GM21825 (cell line): ENCODE results near the gene RAI1.

Experiments used
- ATAC-seq: cut with Tn5 transposase; IDR thresholded peaks from one replicate; pipeline ENCODE4 v1.9.1; 2021; ENCODE audit warnings: mild to moderate bottlenecking, moderate library complexity; ENCODE audit not compliant: unreplicated experiment

RAI1 gene

DNA sequence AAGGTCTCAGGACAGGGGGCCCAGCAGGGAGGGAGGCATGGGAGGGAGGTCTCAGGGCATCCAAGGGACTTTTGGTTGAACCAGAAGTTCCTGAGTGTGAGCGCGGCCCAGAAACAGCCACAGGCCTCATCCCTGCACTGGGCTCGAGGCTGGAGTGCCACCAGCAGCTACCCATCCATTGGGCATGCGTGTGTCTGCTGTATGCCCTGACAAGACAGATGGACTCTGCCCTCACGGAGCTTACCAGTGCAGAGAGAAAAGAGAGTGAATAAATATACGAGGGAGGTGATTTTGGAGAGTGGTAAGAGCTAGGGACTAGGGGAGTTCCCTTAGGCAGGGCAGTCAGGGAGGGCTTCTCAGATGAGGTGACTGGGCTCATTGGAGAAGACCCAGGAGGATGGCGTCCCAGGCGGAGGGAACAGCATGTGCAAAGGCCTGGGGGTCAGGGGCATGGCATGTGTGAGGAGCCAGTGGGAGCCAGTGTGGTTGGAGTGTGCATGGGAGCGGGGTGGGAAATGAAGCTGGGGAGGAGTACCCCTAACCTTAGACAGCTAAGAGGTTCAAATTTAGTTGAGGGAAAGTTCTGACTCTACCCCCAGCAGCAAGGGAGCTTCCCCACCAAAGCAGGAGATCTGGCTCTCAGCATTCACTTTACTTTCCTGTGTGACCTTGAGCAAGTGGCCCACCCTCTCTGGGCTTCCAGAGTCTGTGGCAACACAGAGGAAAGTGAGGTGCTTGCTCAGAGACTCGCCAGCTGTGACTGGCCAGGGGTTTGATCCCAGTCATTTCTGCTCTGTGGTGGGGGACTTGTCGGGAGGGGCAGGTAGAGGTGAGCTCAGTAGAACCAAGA lies 80.9 kb downstream of the RAI1 start:
- no peak for ATAC-seq

DNA sequence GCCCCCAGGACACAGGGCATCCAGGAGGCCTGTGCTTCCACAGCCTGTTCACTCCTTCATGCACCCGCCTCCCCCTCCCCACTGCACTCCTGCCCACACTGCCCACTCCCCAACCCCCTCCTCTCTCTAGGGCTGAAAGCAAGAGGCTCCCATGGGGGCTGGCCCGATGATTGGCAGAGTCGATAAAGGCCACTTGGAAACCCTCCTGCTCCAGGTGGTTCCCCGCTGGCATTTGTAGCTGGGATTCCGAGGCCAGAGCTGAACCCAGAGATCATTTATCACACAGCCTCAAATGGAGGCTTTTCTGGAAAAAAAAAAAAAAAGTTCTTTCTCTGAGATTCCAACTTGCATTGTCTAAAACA lies 81.5 kb downstream of the RAI1 start:
- ATAC-seq = no peak

DNA sequence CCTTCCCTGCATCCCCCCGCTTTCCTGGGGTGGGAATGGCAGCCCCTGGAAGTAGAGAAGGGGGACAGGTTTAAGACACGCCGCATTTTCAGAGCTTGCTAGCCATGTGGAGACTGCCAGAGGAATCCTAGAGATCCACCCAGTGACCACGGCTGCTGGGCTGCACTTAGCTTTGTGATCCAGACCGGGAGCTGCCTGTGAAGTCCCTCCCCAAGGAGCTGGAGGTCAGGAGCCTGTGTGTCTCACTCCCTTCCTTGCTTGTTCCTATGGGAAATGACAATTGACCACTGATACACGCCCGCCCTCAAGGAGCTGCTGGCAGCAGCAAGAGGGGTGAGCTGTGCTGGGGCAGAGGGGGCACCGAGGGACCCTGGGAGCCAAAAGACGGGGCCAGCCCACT lies 81.9 kb downstream of the RAI1 start:
- ATAC-seq = no peak

DNA sequence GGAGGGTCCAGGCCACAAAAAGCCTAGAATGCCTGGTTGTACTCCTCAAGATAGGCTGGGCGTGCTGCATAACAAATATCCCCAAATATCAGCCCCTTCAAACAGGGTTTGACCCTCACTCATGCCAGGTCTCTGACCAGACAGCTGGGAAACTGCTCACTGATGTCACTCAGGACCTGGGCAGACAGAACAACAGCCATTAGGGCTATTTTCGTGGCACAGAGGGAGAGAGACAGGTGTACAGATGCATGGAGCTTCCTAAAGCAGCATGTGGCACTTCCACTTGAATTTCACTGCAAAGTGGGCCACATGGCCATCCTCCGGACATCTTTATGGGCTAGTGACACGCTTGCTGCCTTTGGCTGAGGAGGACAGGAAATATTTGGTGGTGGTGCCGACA lies 82.5 kb downstream of the RAI1 start:
- ATAC-seq = no peak

DNA sequence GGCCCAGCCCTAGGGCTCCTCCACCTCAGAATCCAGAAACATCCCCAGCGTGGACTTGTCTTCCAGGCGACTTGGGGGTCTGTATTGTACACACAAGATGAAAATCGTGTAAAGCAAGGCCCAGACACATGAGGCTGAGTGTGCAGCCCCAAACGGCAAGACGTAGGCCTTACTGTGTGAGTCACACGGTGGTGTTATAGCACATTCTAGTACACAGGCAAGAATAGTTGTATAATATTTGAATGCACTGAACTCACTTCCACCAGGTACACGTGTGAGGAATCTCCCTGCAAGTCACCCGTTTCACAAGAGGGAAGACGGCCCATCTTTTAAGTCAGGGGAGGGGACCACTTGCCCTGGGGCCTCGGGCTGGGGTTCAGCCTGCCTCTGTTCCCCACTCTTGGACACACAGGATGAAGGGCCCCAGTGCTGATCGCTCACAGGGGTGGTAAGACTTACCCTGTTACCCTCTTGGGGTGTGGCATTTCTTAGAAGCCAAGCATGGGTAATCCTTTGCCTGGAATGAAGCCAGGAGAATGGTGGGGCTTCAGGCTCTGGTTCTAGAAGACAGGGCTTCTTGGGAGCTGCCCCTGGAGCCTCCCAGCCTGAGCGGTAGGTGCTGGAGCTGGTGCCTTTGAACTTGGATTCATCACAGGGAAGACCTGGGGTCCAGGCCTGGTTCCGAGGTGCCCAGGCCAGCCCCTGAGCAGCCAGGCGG lies 84.3 kb downstream of the RAI1 start:
- no peak for ATAC-seq

DNA sequence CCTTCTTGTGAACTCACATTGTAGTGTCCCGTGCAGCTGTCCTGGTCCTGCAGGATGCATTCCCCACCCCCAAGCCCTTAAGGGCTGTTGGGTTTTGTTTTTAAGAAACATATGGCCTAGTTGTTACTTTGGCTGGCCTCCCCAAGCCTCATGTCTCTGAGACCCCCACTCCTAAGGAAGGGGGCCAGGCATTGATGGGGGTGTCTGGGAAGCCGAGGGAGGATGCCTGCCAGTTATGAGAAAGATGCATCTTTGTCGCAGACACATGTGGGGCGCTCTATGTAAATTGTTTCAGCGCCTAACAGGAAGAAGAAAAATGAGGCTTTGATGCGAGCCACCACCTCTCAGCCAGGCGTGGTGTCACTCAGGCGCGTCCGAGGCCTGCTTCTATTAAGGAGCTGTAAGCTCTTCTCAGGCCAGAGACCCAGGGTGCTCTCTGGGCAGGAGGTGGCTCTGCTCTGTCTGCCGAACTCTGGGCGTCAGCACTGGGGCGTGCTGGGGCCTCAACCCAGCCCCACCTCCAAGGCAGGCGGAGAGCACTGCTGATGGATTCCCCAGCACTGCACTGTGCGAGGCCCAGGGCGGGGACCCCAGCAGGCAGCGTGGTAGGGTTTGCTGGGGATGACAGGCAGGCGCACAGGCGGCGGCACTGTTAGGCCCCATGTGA lies 85.0 kb downstream of the RAI1 start:
- ATAC-seq = peak; percentile 70

DNA sequence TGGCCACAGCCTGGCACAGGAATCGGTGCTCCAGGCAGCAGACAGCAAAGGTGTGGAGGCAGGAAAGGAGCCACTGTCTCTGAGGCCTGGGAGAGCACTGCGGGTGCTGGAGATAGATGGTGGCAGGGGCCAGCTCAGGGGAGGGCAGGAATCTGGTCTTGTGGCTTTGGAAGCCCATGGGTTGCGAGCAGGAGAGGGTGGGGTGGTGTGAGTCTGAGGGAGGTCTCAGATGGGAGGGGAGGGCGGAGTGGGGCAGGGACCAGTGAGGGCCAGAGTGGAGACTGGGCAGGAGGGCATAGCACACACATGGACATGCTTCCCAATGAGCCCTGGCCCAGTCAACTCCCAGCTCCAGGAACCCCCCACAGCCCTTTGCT lies 85.5 kb downstream of the RAI1 start:
- ATAC-seq = no peak

DNA sequence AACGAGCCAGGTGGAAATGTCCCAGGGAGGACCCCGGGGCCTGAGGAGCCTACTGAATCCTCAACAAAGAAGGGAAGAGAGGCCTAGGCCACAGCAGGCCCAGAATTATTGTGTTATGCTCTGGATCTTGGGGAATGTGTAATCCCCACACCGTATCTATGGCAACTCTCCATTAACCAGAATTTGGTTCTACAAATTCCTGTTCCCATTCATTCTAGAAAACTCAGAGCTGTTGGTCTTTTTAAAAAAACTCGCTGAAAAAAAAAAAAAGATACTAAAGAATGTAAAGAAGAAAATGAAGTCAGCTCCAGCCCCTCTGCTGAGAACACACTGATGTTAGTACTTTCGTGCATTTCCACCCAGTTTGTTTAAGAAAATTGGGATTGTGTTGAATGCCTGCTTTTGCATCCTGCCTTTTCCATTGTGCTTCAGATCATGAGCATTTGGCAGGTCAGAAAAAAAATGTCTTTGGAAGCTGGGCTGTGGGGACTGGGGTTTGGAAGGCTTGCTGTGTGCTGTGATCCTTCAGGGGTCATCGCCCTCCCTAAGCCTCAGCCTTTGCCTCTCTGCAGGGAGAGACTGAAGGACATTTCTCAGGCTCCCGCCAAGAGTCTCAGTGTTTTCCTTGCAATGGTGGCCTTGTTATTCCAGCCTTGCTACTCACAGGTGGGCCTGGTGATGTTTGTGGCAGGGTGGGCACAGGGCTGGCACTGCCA lies 86.1 kb downstream of the RAI1 start:
- ATAC-seq = no peak

DNA sequence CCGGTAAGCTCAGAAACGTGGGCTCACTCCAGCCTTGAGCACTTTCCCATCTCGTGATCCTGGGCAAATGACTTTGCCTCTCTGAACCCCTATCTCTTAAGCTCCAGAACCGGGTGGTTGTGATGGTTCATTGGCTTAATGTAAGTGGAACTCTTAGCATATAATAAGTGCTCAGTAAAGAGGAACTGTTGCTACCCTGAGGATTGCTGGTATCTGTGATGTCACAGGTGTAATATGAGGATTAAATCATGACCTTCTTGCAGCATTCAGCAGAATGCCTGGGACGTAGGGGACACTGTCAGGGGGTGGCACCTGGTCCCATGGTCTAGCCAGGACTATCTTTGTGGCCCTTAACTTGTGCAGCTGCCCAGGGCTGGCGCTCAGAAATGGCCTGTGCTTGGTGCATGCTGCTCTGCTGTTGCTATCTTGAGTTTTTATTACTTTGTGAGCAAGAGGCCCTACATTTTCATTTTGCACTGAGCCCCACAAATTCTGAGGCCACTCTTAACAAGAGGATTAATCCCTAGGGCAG lies 86.7 kb downstream of the RAI1 start:
- no peak for ATAC-seq

DNA sequence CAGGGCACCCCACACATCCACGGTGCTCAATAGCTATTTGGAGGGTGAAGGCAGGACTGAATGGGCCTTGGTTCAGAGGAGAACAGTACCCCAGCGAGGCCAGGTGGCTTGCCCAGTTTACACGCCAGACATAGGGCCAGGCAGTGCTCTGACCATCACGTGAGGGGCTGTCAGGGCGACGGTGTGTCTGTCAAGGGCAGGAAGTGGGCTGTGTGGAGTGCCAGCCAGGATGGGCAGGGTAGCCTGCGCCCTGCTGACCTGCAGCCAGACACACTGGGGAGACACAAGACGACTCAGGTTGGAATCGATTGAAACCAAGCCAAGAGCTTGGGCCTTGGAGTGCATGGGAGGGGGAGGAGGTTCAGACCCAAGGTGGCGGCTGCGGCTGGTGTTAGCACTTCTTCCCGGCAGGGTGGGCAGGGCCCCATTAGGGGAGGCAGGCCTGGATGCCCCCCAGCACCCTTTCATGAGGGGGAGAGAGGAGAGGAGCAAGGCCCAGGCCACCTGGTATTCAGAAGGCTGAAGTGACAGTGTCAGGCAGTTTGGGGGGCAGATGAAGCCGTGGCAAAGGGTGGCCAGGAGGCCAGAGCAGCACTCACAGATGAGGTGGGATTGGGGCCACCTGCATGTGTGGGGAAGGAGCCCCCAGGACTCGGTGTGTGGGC lies 87.3 kb downstream of the RAI1 start:
- ATAC-seq = no peak

DNA sequence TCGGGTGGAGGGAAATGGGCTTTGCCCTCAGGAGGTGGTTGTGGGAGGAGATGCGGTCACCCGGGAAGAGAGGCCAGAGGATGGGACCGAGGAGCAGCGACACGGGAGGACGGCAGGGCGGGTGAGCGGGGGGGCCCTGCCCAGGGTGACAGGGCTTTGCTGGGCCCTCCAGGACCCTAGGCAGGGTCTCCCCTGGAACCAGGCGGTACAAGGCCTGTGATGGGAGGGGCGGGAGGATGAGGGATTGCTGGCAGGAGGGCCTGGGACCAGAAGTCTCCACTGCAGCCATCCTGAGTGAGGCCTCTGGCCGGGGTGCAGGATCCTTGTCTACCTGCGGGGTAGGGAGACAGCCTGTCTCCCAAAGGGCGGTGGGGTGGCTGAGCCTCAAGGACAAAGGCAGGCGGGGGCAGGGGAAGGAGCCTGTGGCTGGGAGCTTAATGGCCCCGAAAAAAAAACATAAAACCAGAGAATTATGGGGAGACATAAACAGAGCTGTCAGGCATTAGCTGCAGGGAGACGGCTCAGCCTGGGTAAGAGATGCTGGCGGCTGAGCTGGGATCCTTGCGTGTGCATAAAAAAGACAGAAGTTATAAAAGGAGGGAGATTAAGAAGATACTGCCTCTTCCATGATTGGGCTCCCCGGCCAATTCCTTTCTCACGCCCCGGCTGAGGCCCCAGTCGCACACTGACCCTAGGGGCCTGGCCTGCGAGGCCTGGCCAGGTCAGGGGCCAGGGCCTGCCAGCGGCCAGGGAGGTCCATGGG lies 88.8 kb downstream of the RAI1 start:
- ATAC-seq = no peak

DNA sequence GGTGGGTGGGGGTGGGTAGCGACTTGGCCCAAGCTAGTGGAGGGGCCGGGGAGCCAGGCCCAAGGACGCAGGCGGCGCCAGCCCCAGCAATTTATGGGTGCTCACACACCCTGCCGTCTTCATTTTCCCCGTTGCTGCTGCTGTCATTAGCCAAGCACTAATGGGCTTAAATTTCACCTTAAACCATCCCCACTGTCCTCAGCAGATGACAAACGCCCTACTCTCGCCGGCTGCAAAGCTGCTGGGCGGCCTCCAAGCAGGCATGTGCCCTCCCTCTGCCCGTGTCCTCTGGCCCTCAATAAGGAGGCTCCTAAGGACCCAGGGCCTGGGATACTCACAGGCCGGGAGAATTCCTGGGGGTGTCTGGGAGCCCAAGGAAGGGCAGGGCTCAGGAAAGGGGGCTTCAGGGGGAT lies 89.4 kb downstream of the RAI1 start:
- no peak for ATAC-seq

DNA sequence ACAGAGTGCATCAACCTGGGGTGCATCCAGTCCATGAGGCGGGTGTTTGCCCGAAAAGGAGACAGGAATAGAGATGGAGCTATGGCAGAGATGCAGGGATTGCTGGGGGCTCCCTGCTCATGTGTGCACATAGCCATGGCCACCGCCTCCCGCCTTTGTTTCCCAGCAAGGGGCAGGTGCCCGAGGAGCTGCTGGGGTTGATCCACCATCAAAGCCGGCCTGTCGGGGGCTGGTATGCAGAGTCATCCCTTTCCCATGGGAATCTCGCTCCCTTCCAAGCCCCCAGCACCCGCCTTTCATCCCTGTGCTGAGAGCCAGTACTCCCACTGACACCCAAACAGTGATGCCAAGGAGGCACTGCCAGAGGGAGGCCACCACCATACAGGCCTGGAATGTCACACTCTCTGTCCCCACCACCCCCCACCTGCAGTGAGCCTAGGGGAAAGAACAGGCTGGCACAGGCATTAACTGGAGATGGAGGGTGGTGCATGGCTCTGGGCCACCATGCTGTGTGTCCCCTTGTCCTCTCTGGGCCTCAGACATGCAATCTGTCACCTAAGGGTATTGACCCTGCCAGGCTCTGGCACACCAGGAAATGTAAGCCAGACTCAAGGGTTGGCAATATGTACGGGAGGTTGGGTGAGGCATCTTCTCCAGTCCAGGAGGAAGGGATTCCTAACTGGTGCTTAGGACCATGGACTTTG lies 90.4 kb downstream of the RAI1 start:
- no peak for ATAC-seq

DNA sequence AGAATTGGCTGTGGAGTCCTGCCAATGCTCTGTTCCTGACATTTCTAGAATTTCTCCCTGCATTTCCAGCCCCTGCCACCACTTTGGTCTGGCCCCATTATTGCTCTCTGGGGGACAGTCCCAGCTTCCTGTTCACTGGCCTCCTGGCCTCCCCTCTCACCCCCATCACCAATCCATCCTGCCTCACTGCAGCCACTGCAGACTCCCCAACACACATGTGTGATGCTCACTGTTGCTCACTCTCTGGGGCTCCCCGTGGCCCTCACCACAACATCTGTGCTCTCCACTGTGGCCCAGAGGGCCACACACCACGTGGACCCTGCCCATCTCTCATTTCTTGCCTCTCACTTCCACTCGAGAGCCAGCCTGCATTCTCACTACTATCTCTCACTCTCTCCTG lies 91.0 kb downstream of the RAI1 start:
- no peak for ATAC-seq

DNA sequence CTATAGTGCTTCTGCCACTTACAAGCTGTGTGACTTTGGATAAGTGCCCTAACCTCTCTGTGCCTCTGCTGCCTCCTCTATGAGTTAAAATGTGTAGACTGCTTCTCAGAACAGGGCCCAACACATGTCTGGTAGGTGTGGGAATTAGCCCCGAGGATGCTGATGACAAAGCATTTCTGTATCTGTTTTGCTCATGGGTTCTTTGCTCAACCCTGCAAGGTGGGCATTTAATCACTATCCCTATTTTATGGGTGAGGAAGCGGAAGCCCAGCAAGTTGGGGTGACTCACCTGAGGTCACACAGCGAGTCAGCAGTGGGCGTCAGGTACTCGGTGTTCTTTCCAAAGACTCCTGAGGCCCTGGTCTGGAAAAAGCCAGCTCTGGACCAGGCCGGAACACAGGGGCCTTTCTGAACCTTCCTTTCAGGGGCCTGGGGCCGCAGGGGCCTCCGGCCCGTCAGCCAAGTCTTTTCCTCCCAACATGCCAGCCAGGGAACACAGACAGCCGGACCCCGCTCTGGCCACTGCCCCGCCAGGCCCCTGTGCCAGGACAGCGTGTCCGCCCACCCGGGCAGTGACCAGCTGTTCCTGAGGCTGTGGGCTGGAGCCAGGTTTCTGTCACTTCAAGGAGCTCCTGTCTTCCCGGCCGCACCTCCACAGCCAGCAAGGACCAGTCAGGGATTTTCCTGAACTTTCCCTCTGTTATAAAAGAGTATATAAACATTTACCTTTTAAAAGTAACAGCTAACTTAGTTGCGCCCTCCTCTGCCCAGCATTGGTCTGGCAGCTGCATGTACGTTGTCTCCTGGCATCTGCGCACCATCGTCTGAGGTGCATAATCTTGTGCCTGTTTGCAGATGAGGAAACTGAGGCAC lies 93.0 kb downstream of the RAI1 start:
- ATAC-seq = no peak

DNA sequence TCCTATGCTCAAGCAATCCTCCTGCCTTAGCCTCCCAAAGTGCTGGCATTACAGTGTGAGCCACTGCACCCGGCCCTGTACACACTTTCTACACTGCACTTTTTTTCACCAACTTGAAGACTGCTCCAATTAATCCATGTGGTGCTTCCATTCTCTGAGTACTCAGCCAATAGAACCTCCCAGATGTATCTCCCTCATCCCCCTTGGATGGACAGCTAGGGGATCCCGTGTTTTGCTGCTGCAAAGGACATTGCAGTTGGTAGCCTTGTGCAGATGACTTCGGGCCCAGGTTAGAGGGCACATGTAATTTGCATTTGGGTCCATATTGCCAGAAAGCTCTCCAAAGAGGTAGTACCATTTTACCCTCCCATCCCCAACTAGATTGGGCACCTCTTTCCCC lies 95.6 kb downstream of the RAI1 start:
- ATAC-seq = no peak

DNA sequence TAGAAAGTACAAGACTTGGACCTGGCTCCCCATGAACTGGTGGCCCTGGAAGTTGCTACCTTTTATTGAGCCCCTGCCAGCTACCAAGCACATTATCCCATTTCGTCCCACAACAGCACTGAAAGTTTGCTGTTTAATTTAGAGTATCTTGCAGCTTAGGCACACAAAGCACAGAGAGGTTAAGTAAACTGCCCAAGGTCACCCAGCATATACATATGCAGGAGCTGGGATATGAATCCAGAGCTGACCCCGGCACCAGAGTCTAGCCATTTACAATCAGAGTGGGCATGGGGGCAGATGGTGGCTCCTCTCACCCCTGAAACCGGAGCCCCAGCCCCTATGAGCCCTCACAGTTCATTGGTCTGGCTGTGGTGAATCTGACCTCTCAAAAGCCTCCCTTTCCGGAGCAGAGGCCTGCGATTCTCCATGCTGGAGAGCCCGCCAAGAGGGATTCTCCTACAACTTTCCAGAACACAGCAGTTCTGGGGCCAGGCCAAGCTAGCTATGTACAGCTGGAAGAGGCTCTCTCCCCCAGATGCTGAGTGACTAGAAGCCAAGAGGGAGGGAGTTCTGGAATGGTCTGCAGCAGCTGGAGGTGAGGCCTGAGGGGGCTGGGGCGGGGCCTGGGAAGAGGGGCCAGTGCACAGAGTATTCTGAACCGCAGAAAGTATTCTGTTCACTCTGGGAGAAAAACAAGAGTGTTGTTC lies 97.2 kb downstream of the RAI1 start:
- no peak for ATAC-seq
